Ascending aorta (tissue), 2 donors: Measurements from ENCODE around the gene PEX26. TPM values are rescaled to one million over a fixed set of nuclear protein-coding genes. Genes with fewer than 3 reads are reported as not detected.

Experiments used
- DNase-seq, 2 donors: peaks; one replicate each; pipeline ENCODE4 v3.0.0-alpha.2; 2019; ENCODE audit warnings: low spot score in 2 of 2
- H3K27ac ChIP-seq, 2 donors: fragments of 200-600 bp; sonication (generic); one replicate each; pipeline ENCODE4 v1.5.1; 2016 to 2017; ENCODE audit warnings: mild to moderate bottlenecking in 1 of 2
- H3K27me3 ChIP-seq: fragments of 200-600 bp; sonication (generic); one replicate; pipeline ENCODE4 v1.5.1; 2017
- H3K36me3 ChIP-seq, 2 donors: fragments of 200-600 bp; sonication (generic); one replicate each; pipeline ENCODE4 v1.5.1; 2016
- H3K4me1 ChIP-seq, 2 donors: fragments of 200-600 bp; sonication (generic); one replicate each; pipeline ENCODE4 v1.5.1; 2016 to 2017; ENCODE audit warnings: mild to moderate bottlenecking in 1 of 2
- H3K4me3 ChIP-seq, 2 donors: fragments of 200-600 bp; sonication (generic); one replicate each; pipeline ENCODE4 v1.5.1; 2016 to 2017; ENCODE audit warnings: mild to moderate bottlenecking in 1 of 2
- H3K9me3 ChIP-seq, 2 donors: fragments of 200-600 bp; sonication (generic); one replicate each; pipeline ENCODE4 v1.5.1; 2016
- intact Hi-C: fragments of 100-400 bp; cut with DNase I; formaldehyde crosslinking; loops from one replicate; pipeline ENCODE4 v1.15.1; 2023
- total RNA-seq: library from RNA; depleted of rRNA; stranded (reverse); fragments of >200 nt; gene quantifications from one replicate; pipeline ENCODE4 v1.1.0, GENCODE V29; 2016
- TF ChIP-seq, protein P1 (sequence below), 3 experiments: fragments of 200-600 bp in 2 of 3; fragments of 450-650 bp in 1 of 3; sonication (generic) in 2 of 3; IDR thresholded peaks; one replicate each; pipeline ENCODE4 v1.5.1; 2016 to 2019; ENCODE audit warnings: antibody characterized with exemption in 3 of 3, mild to moderate bottlenecking in 1 of 3, moderate library complexity in 1 of 3

Gene PEX26
- total RNA-seq, 1 donor from 2014 or later: 38.1 TPM

DNA sequence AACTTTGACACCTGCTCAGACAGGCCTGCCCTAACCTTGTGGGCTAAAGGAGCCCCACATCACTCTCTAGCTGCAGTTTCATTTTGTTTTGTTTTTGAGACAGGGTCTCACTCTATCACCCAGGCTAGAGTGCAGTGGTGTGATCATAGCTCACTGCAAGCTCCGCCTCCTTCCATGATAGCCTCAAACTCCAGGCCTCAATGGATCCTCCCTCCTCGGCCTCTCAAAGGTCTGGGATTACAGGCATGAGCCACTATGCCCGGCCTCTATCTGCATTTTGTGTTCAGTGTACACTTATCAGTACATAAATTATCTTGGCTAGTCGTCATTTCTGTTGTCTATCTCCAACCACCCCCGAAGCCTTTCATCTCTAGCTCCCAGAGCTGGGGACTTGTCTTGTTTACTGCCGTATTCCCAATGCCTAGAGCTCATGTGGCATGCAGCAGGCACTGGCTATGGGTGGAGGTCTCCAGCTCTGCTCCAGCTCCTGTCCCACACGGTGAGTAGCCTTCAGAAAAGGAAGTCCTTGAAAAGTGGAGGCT, 22.1 kb upstream of the PEX26 start:
- Histone ChIP-seq H3K36me3 (peaks cover 0 to 2% of the 10 kb centered on the region in 2 donors), H3K27me3 (no peaks in the 10 kb centered on the region), H3K4me3 (no peak overlapping the region), H3K27ac (peak overlapping the region; percentile 85), H3K9me3 (no peaks in the 10 kb centered on the region), H3K4me1 (peaks cover 17 to 26% of the 10 kb centered on the region in 2 donors)
- TF ChIP-seq, protein P1, sequence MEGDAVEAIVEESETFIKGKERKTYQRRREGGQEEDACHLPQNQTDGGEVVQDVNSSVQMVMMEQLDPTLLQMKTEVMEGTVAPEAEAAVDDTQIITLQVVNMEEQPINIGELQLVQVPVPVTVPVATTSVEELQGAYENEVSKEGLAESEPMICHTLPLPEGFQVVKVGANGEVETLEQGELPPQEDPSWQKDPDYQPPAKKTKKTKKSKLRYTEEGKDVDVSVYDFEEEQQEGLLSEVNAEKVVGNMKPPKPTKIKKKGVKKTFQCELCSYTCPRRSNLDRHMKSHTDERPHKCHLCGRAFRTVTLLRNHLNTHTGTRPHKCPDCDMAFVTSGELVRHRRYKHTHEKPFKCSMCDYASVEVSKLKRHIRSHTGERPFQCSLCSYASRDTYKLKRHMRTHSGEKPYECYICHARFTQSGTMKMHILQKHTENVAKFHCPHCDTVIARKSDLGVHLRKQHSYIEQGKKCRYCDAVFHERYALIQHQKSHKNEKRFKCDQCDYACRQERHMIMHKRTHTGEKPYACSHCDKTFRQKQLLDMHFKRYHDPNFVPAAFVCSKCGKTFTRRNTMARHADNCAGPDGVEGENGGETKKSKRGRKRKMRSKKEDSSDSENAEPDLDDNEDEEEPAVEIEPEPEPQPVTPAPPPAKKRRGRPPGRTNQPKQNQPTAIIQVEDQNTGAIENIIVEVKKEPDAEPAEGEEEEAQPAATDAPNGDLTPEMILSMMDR (IDR thresholded peaks at IDR 0.05): no peak
- no peak for DNase-seq
- intact Hi-C loops: loop anchor here (5.0 kb wide), 1 partner anchor 428 kb away; the partner anchor contains the start of gene ATP6V1E1

DNA sequence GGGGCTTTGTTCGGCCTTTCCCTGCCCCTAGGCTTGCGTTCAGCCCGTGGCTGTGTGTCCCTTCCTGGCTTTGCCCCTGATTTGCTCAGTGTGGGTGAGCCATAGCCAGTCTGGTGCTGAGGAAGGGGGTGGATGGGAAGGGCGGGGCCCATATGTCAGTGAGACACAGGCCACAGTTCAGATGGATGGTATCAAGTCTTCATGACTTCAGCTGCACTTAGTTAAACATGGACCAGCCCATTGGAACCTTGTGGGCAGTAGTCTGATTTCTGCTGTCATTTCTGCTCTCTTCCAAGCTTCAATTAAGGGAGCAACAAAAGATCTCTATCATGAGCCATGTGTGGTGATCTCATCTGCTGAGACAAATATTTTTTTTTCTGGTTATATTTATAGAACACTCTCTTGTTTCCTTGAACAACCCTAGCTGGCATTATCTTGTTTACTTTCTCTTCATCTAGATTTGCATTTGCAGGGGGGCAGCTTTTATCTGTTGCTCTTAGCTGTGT, 21.6 kb upstream of the PEX26 start:
- Histone ChIP-seq H3K27me3 (no peaks in the 10 kb centered on the region), H3K4me3 (no peak overlapping the region), H3K4me1 (peaks cover 17 to 28% of the 10 kb centered on the region in 2 donors), H3K27ac (peak overlapping the region; percentile 85), H3K9me3 (no peaks in the 10 kb centered on the region), H3K36me3 (peaks cover 0 to 2% of the 10 kb centered on the region in 2 donors)
- intact Hi-C loops: loop anchor here (5.0 kb wide), 1 partner anchor 429 kb away; the partner anchor contains the start of gene ATP6V1E1
- DNase-seq: peak in 1 of 2 donors; percentile 70
- TF ChIP-seq, protein P1 (IDR thresholded peaks at IDR 0.05): no peak

DNA sequence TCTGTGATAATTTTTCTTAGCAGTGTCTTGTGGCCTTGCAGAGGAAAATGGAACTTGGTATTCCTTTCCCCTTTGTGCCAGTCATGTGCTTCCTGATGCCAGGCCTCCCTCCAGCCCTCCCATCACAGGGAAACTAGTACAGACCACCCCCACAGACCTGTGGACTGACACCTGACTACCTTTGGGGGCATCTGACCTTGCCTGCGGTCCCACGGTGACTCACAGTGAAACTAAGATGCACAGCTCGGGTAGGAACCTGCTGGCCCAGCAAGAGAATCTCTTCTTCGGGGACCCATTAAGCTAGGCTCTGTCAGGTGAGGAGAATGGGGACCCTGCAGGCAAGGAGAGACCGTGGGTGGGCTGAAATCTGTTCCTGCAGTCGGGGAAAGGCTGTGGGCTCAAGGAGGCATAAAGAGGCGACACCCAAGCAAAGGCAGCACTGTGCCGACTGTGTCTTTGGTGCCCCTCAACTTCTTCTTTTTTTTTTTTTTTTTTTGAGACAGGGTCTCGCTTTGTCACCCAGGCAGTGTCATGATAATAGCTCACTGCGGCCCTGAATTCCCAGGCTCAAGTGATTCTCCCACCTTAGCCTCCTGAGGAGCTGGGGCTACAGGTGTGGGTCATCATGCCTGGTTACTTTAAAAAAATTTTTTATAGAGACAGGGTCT, 20.8 kb upstream of the PEX26 start:
- TF ChIP-seq, protein P1 (IDR thresholded peaks at IDR 0.05): no peak
- DNase-seq: no peak
- H3K4me1 ChIP-seq: peaks cover 17 to 30% of the 10 kb centered on the region in 2 donors
- intact Hi-C loops: loop anchor here (5.0 kb wide), 1 partner anchor 430 kb away; the partner anchor contains the start of gene ATP6V1E1
- no peaks in the 10 kb centered on the region for H3K27me3 ChIP-seq
- H3K36me3 ChIP-seq: peaks cover 0 to 2% of the 10 kb centered on the region in 2 donors
- H3K9me3 ChIP-seq: no peaks in the 10 kb centered on the region
- peak overlapping the region; percentile 85 for H3K27ac ChIP-seq
- no peak overlapping the region for H3K4me3 ChIP-seq

DNA sequence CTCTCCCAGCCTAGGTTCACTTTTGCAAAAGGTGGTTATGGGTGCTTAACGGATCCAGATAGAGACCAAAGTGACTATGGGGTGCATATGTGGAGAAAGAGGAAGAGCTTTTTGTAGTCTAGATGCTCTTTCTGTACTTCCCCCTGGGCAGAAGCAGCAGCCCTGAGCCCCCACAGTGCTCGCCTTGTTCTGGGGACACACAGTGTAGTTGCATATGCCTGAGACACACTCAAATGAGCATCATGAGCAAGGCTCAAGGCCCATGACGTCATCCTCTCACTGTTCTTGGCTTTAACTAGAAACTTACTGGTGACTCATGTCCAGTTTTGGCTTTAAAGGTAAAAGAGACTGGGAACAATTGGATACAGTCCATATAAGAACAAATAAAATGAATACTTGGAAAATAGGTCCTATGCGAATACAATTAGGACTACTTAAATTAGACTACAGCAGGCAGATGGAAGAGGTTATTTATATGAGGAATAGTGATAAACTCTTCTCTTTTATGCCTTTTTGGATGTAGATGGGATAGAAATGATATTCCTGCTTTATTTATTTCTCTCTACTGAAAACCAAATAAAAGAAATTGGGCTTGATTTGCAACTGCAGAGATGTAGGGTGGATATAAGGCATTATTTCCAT, 20.1 kb upstream of the PEX26 start:
- H3K9me3 ChIP-seq: no peaks in the 10 kb centered on the region
- TF ChIP-seq, protein P1 (IDR thresholded peaks at IDR 0.05): no peak
- peak overlapping the region; percentile 85 for H3K27ac ChIP-seq
- H3K36me3 ChIP-seq: no peaks in the 10 kb centered on the region
- H3K27me3 ChIP-seq: no peaks in the 10 kb centered on the region
- H3K4me3 ChIP-seq: no peak overlapping the region
- H3K4me1 ChIP-seq: peaks cover 17 to 30% of the 10 kb centered on the region in 2 donors
- peak; percentile 87 to 97 for DNase-seq
- intact Hi-C loops: loop anchor here (5.0 kb wide), 1 partner anchor 430 kb away; the partner anchor contains the start of gene ATP6V1E1

DNA sequence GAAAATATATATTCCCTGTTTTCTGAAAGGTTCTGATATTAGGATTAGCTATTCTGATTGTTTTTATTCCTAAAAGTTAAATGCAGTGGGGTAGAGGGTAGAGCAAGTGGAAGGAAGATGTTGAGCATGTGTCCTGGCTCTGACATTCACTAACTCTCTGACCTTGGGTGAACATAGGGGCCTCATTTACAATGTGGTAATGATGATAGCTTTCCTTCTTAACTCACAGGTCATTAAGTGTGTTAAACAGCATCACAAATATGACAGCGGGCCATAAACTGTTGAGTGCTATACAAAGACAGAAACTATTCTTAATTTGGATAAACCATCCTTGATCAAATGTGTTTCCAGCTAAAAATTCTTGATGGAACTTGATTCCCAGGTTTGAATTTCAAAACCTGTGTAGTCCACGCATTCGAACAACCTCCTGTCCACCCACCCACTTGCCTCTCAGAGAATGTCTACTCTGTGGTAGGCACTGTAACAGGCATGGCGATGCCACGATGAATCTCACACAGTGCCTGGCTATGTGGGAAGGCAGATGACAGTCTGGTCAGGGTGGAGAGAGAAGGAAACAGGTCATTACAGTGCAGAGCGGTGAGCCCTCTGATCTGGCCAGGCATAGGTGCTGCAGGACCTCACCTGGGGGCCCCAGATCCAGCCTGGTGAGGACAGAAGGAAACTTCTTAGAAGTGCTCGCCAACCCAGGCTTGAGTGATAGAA, 19.3 kb upstream of the PEX26 start:
- no peaks in the 10 kb centered on the region for H3K27me3 ChIP-seq
- TF ChIP-seq, protein P1 (IDR thresholded peaks at IDR 0.05): no peak
- no peaks in the 10 kb centered on the region for H3K36me3 ChIP-seq
- H3K27ac ChIP-seq: peak overlapping the region; percentile 74 to 85
- H3K9me3 ChIP-seq: no peaks in the 10 kb centered on the region
- intact Hi-C loops: loop anchor here (5.0 kb wide), 1 partner anchor 431 kb away; the partner anchor contains the start of gene ATP6V1E1
- no peak overlapping the region for H3K4me3 ChIP-seq
- peaks cover 17 to 30% of the 10 kb centered on the region in 2 donors for H3K4me1 ChIP-seq
- no peak for DNase-seq
